A549 (cell line): ENCODE data around the gene ERCC2. TPM values are rescaled to one million over a fixed set of nuclear protein-coding genes. Genes with fewer than 3 reads are reported as not detected.

Source experiments
- ATAC-seq, 2 experiments: fragments of 200-7000 bp in 1 of 2; fragments of >200 bp in 1 of 2; cut with Nextera tagmentation in 1 of 2; cut with Tn5 transposase in 1 of 2; 3 replicates each; pipeline versions ENCODE4 v1.8.0 to v1.9.1; 2018 to 2020; ENCODE audit warnings: mild to moderate bottlenecking in 1 of 2, moderate library complexity in 1 of 2
- CTCF ChIA-PET: fragments of 300-600 bp; sonication (Branson Sonifier 250); formaldehyde crosslinking; extraction: SDS; loops from one replicate; lab custom pipeline; 2021; ENCODE audit warnings: antibody characterized with exemption, inconsistent platforms; lab: Yijun Ruan, JAX
- POLR2A ChIA-PET: fragments of 350-600 bp; formaldehyde crosslinking; extraction: SDS; loops from one replicate; lab custom pipeline; 2021; ENCODE audit warnings: antibody characterized with exemption, inconsistent platforms; lab: Yijun Ruan, JAX
- DNase-seq, 2 experiments: peaks; one replicate each; pipeline versions ENCODE4 v3.0.0 to v3.0.0-alpha.2; 2011 to 2016; ENCODE audit warnings: low read depth in 1 of 2, low spot score in 1 of 2
- FAIRE-seq: peaks from 2 replicates; lab custom pipeline; 2011; peaks lifted over from hg19 to GRCh38; lab: Jason Lieb, UNC
- H3K27ac ChIP-seq, 2 experiments: fragments of >200 bp; sonication (Bioruptor Twin); formaldehyde crosslinking; 3 replicates each; pipeline ENCODE4 v1.5.1; 2016 to 2017
- H3K4me1 ChIP-seq: fragments of >200 bp; sonication (Bioruptor Twin); formaldehyde crosslinking; 3 replicates; pipeline ENCODE4 v1.6.1; 2016
- H3K4me2 ChIP-seq: fragments of >200 bp; sonication (Bioruptor Twin); formaldehyde crosslinking; 3 replicates; pipeline ENCODE4 v1.6.1; 2016
- H3K4me3 ChIP-seq: fragments of >200 bp; sonication (Bioruptor Twin); formaldehyde crosslinking; 3 replicates; pipeline ENCODE4 v1.5.1; 2016
- H3K9me3 ChIP-seq: fragments of >200 bp; sonication (Bioruptor Twin); formaldehyde crosslinking; 3 replicates; pipeline ENCODE4 v1.6.1; 2016
- ATOH8 ChIP-seq: fragments of 250-450 bp; sonication (Bioruptor Pico); IDR thresholded peaks from 2 replicates; pipeline ENCODE4 v1.5.0; 2020; ENCODE audit warnings: low read depth, mild to moderate bottlenecking, moderate library complexity
- CBX8 ChIP-seq: fragments of 200-600 bp; sonication (generic); IDR thresholded peaks from 2 replicates; pipeline ENCODE4 v1.6.1; 2016
- E2F6 ChIP-seq: IDR thresholded peaks from 2 replicates; pipeline ENCODE4 v1.6.1; 2012; ENCODE audit warnings: low read depth, borderline replicate concordance
- EHF ChIP-seq: fragments of 250-450 bp; sonication (Bioruptor Pico); IDR thresholded peaks from 2 replicates; pipeline ENCODE4 v1.5.0; 2020; ENCODE audit warnings: mild to moderate bottlenecking
- EHMT2 ChIP-seq: fragments of 200-600 bp; sonication (generic); IDR thresholded peaks from 2 replicates; pipeline ENCODE4 v1.6.1; 2016; ENCODE audit warnings: antibody characterized with exemption, low read depth, mild to moderate bottlenecking, moderate library complexity
- ELK1 ChIP-seq: fragments of 150-350 bp; IDR thresholded peaks from 2 replicates; pipeline ENCODE4 v1.6.1; 2014; ENCODE audit warnings: low read depth, mild to moderate bottlenecking, low read length
- FOSB ChIP-seq: fragments of 250-450 bp; sonication (Bioruptor Pico); IDR thresholded peaks from 2 replicates; pipeline ENCODE4 v1.5.0; 2020; ENCODE audit warnings: mild to moderate bottlenecking, moderate library complexity
- HES2 ChIP-seq: fragments of >200 bp; sonication (Bioruptor Twin); formaldehyde crosslinking; IDR thresholded peaks from 2 replicates; pipeline ENCODE4 v1.6.1; 2016
- JUN ChIP-seq, 2 experiments: fragments of >200 bp; sonication (Bioruptor Twin); formaldehyde crosslinking; IDR thresholded peaks; 2 replicates in 1 of 2; 3 replicates in 1 of 2; pipeline ENCODE4 v1.6.1; 2016 to 2017
- MAFK ChIP-seq: fragments of 450-650 bp; IDR thresholded peaks from 2 replicates; pipeline ENCODE4 v1.6.1; 2014; ENCODE audit not compliant: partially characterized antibody
- NPAS2 ChIP-seq: fragments of 250-450 bp; sonication (Bioruptor Pico); IDR thresholded peaks from 2 replicates; pipeline ENCODE4 v1.8.0; 2022; ENCODE audit warnings: mild to moderate bottlenecking, moderate library complexity, borderline replicate concordance
- POLR2A ChIP-seq: IDR thresholded peaks from 2 replicates; pipeline ENCODE4 v1.6.1; 2012; ENCODE audit warnings: mild to moderate bottlenecking, low read length
- POLR2AphosphoS2 ChIP-seq: conservative IDR thresholded peaks from 2 replicates; pipeline ENCODE4 v1.6.1; 2012; ENCODE audit warnings: low read length, improper control_type of control experiment, inconsistent platforms
- RAD21 ChIP-seq, 2 experiments: fragments of >200 bp in 1 of 2; sonication (Bioruptor Twin) in 1 of 2; formaldehyde crosslinking in 1 of 2; IDR thresholded peaks in 1 of 2; conservative IDR thresholded peaks in 1 of 2; 2 replicates in 1 of 2; 3 replicates in 1 of 2; pipeline ENCODE4 v1.6.1; 2012 to 2018; ENCODE audit warnings: inconsistent platforms in 1 of 2
- RNF2 ChIP-seq: fragments of 200-600 bp; sonication (generic); IDR thresholded peaks from 2 replicates; pipeline ENCODE4 v1.6.1; 2016; ENCODE audit warnings: low read depth, mild to moderate bottlenecking, antibody characterized with exemption, moderate library complexity, borderline replicate concordance
- SMC3 ChIP-seq: fragments of >200 bp; sonication (Bioruptor Twin); formaldehyde crosslinking; IDR thresholded peaks from 3 replicates; pipeline ENCODE4 v1.6.1; 2018; ENCODE audit warnings: inconsistent platforms
- TFCP2L1 ChIP-seq: fragments of 250-450 bp; sonication (Bioruptor Pico); IDR thresholded peaks from 2 replicates; pipeline ENCODE4 v1.5.0; 2021; ENCODE audit warnings: mild to moderate bottlenecking
- ZFP36 ChIP-seq: fragments of 450-650 bp; IDR thresholded peaks from 2 replicates; pipeline ENCODE4 v1.6.1; 2014; ENCODE audit warnings: borderline replicate concordance; ENCODE audit not compliant: partially characterized antibody
- ZNF302 ChIP-seq: fragments of 250-450 bp; sonication (Bioruptor Pico); IDR thresholded peaks from 2 replicates; pipeline ENCODE4 v1.9.0; 2021; ENCODE audit warnings: inconsistent platforms, mild to moderate bottlenecking, moderate library complexity
- WGBS: methylation state at CpG from one replicate; pipeline ENCODE4 v1.1.6; 2017; ENCODE audit errors: missing lambda C conversion rate; 5-methylcytosine and 5-hydroxymethylcytosine counted together
- polyA plus RNA-seq, 4 experiments: library from polyadenylated mRNA; depleted of rRNA in 3 of 4; stranded (reverse); fragments of >200 nt; fragmentation: RNase III in 1 of 4; extraction: RNeasy Plus Mini Kit Qiagen cat#74134 plus additional on column Dnase treatment in 1 of 4; gene quantifications; 2 replicates in 3 of 4; 3 replicates in 1 of 4; pipeline ENCODE4 v1.2.3, GENCODE V29; 2011 to 2017

The ERCC2 gene
- polyA plus RNA-seq, 2 of the 4 experiments (the other 2 are of a cell fraction): 12.9 to 19.8 TPM

- WGBS: 88% methylated on average over 9 of the region's 9 CpGs
- Histone ChIP-seq H3K4me2 (no peak overlapping the region), H3K4me3 (no peak overlapping the region), H3K9me3 (no peaks in the 10 kb centered on the region), H3K27ac (no peak overlapping the region), H3K4me1 (peaks cover 15% of the 10 kb centered on the region; the same call in 1 of the 3 replicates)
- CTCF ChIA-PET: interaction anchor here (7.1 to 7.9 kb wide), 2 partner anchors 16 to 21 kb away, joined by 39 to 73 read pairs; partner anchors contain the start of gene PPP1R13L
- ATAC-seq (no peak), DNase-seq (no peak), FAIRE-seq (no peak)
- TF ChIP-seq ATOH8 (CRISPR knock-in tag) (no peak), SMC3 (no peak), CBX8 (no peak), EHF (CRISPR knock-in tag) (no peak), RNF2 (no peak), MAFK (no peak), NPAS2 (CRISPR knock-in tag) (no peak), RAD21 (conservative IDR thresholded peaks at IDR 0.05 in 1 of 2, IDR thresholded peaks at IDR 0.05 in 1 of 2) (no peak)
- POLR2A ChIA-PET: no interaction called here
Measured at GRCh38 chr19:45418802-45419201, 48.4 kb upstream of the ERCC2 start.

- H3K4me3 ChIP-seq: no peak overlapping the region
- ATAC-seq (peak in 1 of 2 experiments; percentile 13; a peak in 2 of 6 replicates), FAIRE-seq (no peak), DNase-seq (no peak)
- TF ChIP-seq ZFP36: peak; percentile 54
- TF ChIP-seq POLR2AphosphoS2: 0 out of 2 replicates have a peak, but pooled peaks have one; percentile 36
- no peak for TF ChIP-seq CBX8
- TF ChIP-seq HES2: no peak
- POLR2A ChIA-PET: interaction anchor here (0.6 to 1.3 kb wide), 2 partner anchors 10 to 11 kb away, joined by 3 to 4 read pairs; no protein-coding TSS in a partner anchor
- no peak overlapping the region for H3K4me2 ChIP-seq
- WGBS: 90% methylated on average over 4 of the region's 4 CpGs
- H3K27ac ChIP-seq: no peak overlapping the region
- H3K9me3 ChIP-seq: no peaks in the 10 kb centered on the region
- H3K4me1 ChIP-seq: peaks cover 5% of the 10 kb centered on the region; the same call in 1 of the 3 replicates
- CTCF ChIA-PET: interaction anchor here (0.6 to 7.9 kb wide), 9 partner anchors 9 to 225 kb away, joined by 3 to 73 read pairs (median 11); partner anchors contain the start of gene PPP1R13L
Measured at GRCh38 chr19:45417151-45417550, 46.8 kb upstream of the ERCC2 start.

GRCh38 chr19:45414468-45414867 lies 44.1 kb upstream of the ERCC2 start:
- CTCF ChIA-PET: interaction anchor here (0.7 to 7.9 kb wide), 8 partner anchors 9 to 331 kb away, joined by 3 to 73 read pairs (median 10); partner anchors contain the start of gene PPP1R13L
- WGBS: 94% methylated on average over 8 of the region's 8 CpGs

GRCh38 chr19:45413497-45413896 lies 43.1 kb upstream of the ERCC2 start:
- ChIA-PET POLR2A (no interaction called here), CTCF (interaction anchor here (0.7 to 7.9 kb wide), 11 partner anchors 10 to 332 kb away, joined by 3 to 73 read pairs (median 5); partner anchors contain the start of gene PPP1R13L)
- WGBS: 92% methylated on average over 6 of the region's 6 CpGs

More at GRCh38 chr19:45414468-45414867, 44.1 kb upstream of the ERCC2 start:
- ATAC-seq: no peak
- Histone ChIP-seq H3K4me1 (0 out of 3 replicates have a peak, but pooled peaks cover 4% of the 10 kb centered on the region), H3K4me2 (no peak overlapping the region), H3K4me3 (no peak overlapping the region), H3K9me3 (no peaks in the 10 kb centered on the region), H3K27ac (no peak overlapping the region)
- no peak for FAIRE-seq
- POLR2A ChIA-PET: interaction anchor here (0.6 to 1.5 kb wide), 3 partner anchors 9 to 157 kb away, joined by 3 to 5 read pairs (median 5); no protein-coding TSS in a partner anchor
- DNase-seq: no peak
- TF ChIP-seq POLR2A (no peak), ZFP36 (peak; percentile 73)

More at GRCh38 chr19:45413497-45413896, 43.1 kb upstream of the ERCC2 start:
- TF ChIP-seq ZNF302 (no peak), EHMT2 (no peak), SMC3 (no peak), JUN (IDR thresholded peaks at IDR 0.05) (no peak), ELK1 (no peak), FOSB (CRISPR knock-in tag) (no peak), TFCP2L1 (CRISPR knock-in tag) (no peak), E2F6 (no peak)
- ATAC-seq (no peak), FAIRE-seq (no peak), DNase-seq (no peak)
- Histone ChIP-seq H3K9me3 (no peaks in the 10 kb centered on the region), H3K4me1 (0 out of 3 replicates have a peak, but pooled peaks cover 4% of the 10 kb centered on the region), H3K4me2 (no peak overlapping the region), H3K27ac (no peak overlapping the region), H3K4me3 (no peak overlapping the region)
